Neural cell (in vitro differentiated cells): ENCODE data around the gene SF1. TPM values are rescaled to one million over a fixed set of nuclear protein-coding genes. Genes with fewer than 3 reads are reported as not detected.

Experiments used
- H2AFZ ChIP-seq: fragments of 200-600, 300-800 bp; sonication (generic), shearing (Covaris generic); 2 replicates; pipeline ENCODE4 v1.6.0; 2014; ENCODE audit warnings: low read depth, mild to moderate bottlenecking, antibody characterized with exemption, low read length, moderate library complexity
- H3F3A ChIP-seq: fragments of 200-600 bp; shearing (Covaris generic); 2 replicates; pipeline ENCODE4 v1.6.1; 2016; ENCODE audit warnings: mild to moderate bottlenecking, moderate library complexity, mixed read lengths, antibody characterized with exemption, low read length; ENCODE audit not compliant: insufficient read depth, poor library complexity, severe bottlenecking
- H3K27ac ChIP-seq: fragments of 200-600, 300-800 bp; sonication (generic), shearing (Covaris generic); 2 replicates; pipeline ENCODE4 v1.5.1; 2014; ENCODE audit warnings: mild to moderate bottlenecking, low read length, moderate library complexity
- H3K27me3 ChIP-seq: fragments of 300-800, 200-600 bp; sonication (generic), shearing (Covaris generic); 2 replicates; pipeline ENCODE4 v1.6.0; 2014; ENCODE audit warnings: mild to moderate bottlenecking, low read depth, low read length, moderate library complexity; ENCODE audit not compliant: insufficient read depth
- H3K36me3 ChIP-seq: fragments of 300-800, 200-600 bp; sonication (generic), shearing (Covaris generic); 2 replicates; pipeline ENCODE4 v1.5.1; 2014; ENCODE audit warnings: mild to moderate bottlenecking, antibody characterized with exemption, low read length, moderate library complexity; ENCODE audit not compliant: insufficient read depth
- H3K4me2 ChIP-seq: fragments of 300-800, 200-600 bp; sonication (generic), shearing (Covaris generic); 2 replicates; pipeline ENCODE4 v1.6.0; 2014; ENCODE audit warnings: mild to moderate bottlenecking, low read length
- H3K4me3 ChIP-seq: fragments of 300-800, 200-600 bp; sonication (generic), shearing (Covaris generic); 2 replicates; pipeline ENCODE4 v1.5.1; 2014; ENCODE audit warnings: mild to moderate bottlenecking, low read length, moderate library complexity
- H3K79me2 ChIP-seq: fragments of 200-600 bp; shearing (Covaris generic); replicated peaks from 2 replicates; pipeline ENCODE4 v1.6.0; 2014; ENCODE audit warnings: mild to moderate bottlenecking, low read length, moderate library complexity; ENCODE audit not compliant: insufficient read depth
- H3K9ac ChIP-seq: fragments of 300-800, 200-600 bp; sonication (generic), shearing (Covaris generic); 2 replicates; pipeline ENCODE4 v1.6.1; 2016; ENCODE audit warnings: mild to moderate bottlenecking, low read length, mixed read lengths
- H3K9me2 ChIP-seq: fragments of 200-600 bp; shearing (Covaris generic); 2 replicates; pipeline ENCODE4 v1.6.1; 2016; ENCODE audit warnings: mild to moderate bottlenecking, low read length, mixed read lengths; ENCODE audit not compliant: insufficient read depth
- H3K9me3 ChIP-seq: fragments of 200-600, 300-800 bp; sonication (generic), shearing (Covaris generic); 2 replicates; pipeline ENCODE4 v1.6.1; 2016; ENCODE audit warnings: mild to moderate bottlenecking, mixed run types, low read length, moderate library complexity, mixed read lengths
- H4K20me1 ChIP-seq: fragments of 200-600 bp; shearing (Covaris generic); 2 replicates; pipeline ENCODE4 v1.6.1; 2016; ENCODE audit warnings: mild to moderate bottlenecking, mixed run types; ENCODE audit not compliant: insufficient read depth
- CTCF ChIP-seq: fragments of 450-650 bp; IDR thresholded peaks from 2 replicates; pipeline ENCODE4 v1.5.1; 2014; ENCODE audit warnings: antibody characterized with exemption, mild to moderate bottlenecking, moderate library complexity; ENCODE audit not compliant: poor library complexity, severe bottlenecking
- EP300 ChIP-seq: fragments of 450-650 bp; conservative IDR thresholded peaks from 2 replicates; pipeline ENCODE4 v1.6.1; 2014; ENCODE audit warnings: antibody characterized with exemption, mild to moderate bottlenecking, moderate library complexity; ENCODE audit not compliant: poor library complexity, severe bottlenecking
- EZH2 ChIP-seq: fragments of 200-600, 300-800 bp; shearing (Covaris generic), sonication (generic); IDR thresholded peaks from 2 replicates; pipeline ENCODE4 v1.6.1; 2014; ENCODE audit warnings: antibody characterized with exemption, low read length, borderline replicate concordance, mild to moderate bottlenecking; ENCODE audit not compliant: insufficient read depth, poor library complexity, severe bottlenecking
- MXI1 ChIP-seq: fragments of 450-650 bp; conservative IDR thresholded peaks from 2 replicates; pipeline ENCODE4 v1.6.1; 2014; ENCODE audit warnings: antibody characterized with exemption, mild to moderate bottlenecking; ENCODE audit not compliant: poor library complexity, severe bottlenecking
- POLR2AphosphoS5 ChIP-seq: IDR thresholded peaks from 2 replicates; pipeline ENCODE4 v1.6.1; 2012
- RAD21 ChIP-seq: fragments of 450-650 bp; conservative IDR thresholded peaks from 2 replicates; pipeline ENCODE4 v1.6.1; 2014; ENCODE audit warnings: antibody characterized with exemption, mild to moderate bottlenecking, moderate library complexity
- REST ChIP-seq: IDR thresholded peaks from 2 replicates; pipeline ENCODE4 v1.6.1; 2012; ENCODE audit warnings: borderline replicate concordance
- SMC3 ChIP-seq: fragments of 450-650 bp; conservative IDR thresholded peaks from 2 replicates; pipeline ENCODE4 v1.6.1; 2014; ENCODE audit warnings: antibody characterized with exemption, mild to moderate bottlenecking, moderate library complexity; ENCODE audit not compliant: poor library complexity
- TAF1 ChIP-seq: IDR thresholded peaks from 2 replicates; pipeline ENCODE4 v1.6.1; 2012; ENCODE audit warnings: low read depth
- polyA plus RNA-seq: library from polyadenylated mRNA; depleted of rRNA; stranded (reverse); fragments of >200 nt; gene quantifications from 2 replicates; pipeline ENCODE4 v1.2.3, GENCODE V29; 2014

The SF1 gene
- polyA plus RNA-seq, 1 donor from 2014 or later: 53.2 TPM

GRCh38 chr11:64766881-64767280, 11.5 kb downstream of the SF1 start:
- Histone ChIP-seq H3F3A (no peaks in the 10 kb centered on the region), H2AFZ (no peak overlapping the region), H3K79me2 (peaks cover 8% of the 10 kb centered on the region), H3K4me2 (no peak overlapping the region), H3K9ac (no peak overlapping the region), H3K27ac (no peak overlapping the region), H3K9me3 (no peaks in the 10 kb centered on the region), H3K36me3 (peaks cover 28% of the 10 kb centered on the region), H4K20me1 (peaks cover 17% of the 10 kb centered on the region), H3K4me3 (no peak overlapping the region), H3K9me2 (no peaks in the 10 kb centered on the region), H3K27me3 (no peaks in the 10 kb centered on the region)
- no peak for TF ChIP-seq REST
- TF ChIP-seq EZH2: no peak
- no peak for TF ChIP-seq SMC3
- no peak for TF ChIP-seq EP300
- no peak for TF ChIP-seq TAF1
- TF ChIP-seq POLR2AphosphoS5: no peak
- TF ChIP-seq RAD21: no peak
- no peak for TF ChIP-seq MXI1
- no peak for TF ChIP-seq CTCF

- Histone ChIP-seq H3K9me3 (no peaks in the 10 kb centered on the region), H3K27me3 (no peaks in the 10 kb centered on the region), H3K4me3 (no peak overlapping the region), H2AFZ (no peak overlapping the region), H4K20me1 (peaks cover 9% of the 10 kb centered on the region), H3K4me2 (no peak overlapping the region), H3F3A (no peaks in the 10 kb centered on the region), H3K36me3 (peaks cover 28% of the 10 kb centered on the region), H3K9ac (no peak overlapping the region), H3K27ac (no peak overlapping the region), H3K79me2 (no peaks in the 10 kb centered on the region), H3K9me2 (no peaks in the 10 kb centered on the region)
- TF ChIP-seq RAD21: no peak
- no peak for TF ChIP-seq SMC3
- no peak for TF ChIP-seq MXI1
- TF ChIP-seq REST: no peak
- TF ChIP-seq CTCF: no peak
- no peak for TF ChIP-seq TAF1
Measured at GRCh38 chr11:64765851-64766665, 12.3 kb downstream of the SF1 start.
